Smooth muscle cell of the umbilical artery (primary cell): ENCODE results near the gene NNT. TPM values are rescaled to one million over a fixed set of nuclear protein-coding genes. Genes with fewer than 3 reads are reported as not detected.

Experiments
- total RNA-seq: library from RNA; depleted of rRNA; stranded (reverse); fragments of >200 nt; gene quantifications from 2 replicates; pipeline ENCODE4 v1.2.3, GENCODE V29; 2014

The NNT gene
- total RNA-seq = 101 and 103 TPM in 2 replicates

DNA sequence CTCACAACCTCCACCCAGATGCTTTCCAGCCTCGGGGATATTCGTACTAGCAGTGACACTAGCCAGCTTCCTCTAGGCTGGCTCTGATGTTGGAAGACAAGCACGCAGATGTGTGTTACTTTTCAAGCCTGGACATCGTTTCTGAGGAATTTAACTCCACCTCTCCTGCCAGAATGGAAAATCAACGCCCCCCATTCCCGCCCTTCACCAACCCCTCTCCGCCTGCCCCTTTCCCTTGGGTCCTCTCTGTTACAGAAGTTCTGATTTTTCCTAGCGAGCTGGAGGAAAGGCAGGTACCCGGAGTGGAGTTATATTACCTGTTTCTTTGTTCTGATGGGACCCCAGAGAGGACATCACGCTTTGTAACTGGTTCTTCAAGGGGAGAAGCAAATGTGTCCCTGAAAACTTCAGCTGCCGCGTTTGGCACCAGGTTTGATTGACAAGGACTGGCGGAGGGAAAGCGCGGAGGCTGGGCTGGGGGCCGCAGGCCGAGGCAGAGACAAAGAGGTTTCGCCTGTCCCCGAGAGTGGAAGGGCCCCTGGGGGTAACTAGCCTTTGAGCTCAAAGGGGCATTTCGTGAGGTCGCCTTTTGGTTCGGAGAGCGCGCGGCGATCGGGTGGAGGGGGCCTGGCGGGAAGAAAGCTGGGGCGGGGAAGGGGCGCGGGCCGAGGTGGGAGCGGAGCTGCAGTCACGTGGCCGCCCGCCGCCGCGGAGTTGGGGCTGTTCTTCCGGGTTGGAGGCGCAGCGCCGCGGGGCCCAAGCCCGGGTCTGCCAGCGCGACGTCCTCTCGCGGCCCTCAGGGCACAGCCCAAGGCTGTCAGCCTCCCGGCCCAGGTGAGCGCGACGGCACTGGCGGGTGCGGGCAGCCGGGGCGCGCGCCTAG, at the start of gene NNT:
TSS of gene NNT (plus strand) at position 720 of the 883 bp plus-strand sequence. CDS start 6,016 bp downstream, outside the sequence.

DNA sequence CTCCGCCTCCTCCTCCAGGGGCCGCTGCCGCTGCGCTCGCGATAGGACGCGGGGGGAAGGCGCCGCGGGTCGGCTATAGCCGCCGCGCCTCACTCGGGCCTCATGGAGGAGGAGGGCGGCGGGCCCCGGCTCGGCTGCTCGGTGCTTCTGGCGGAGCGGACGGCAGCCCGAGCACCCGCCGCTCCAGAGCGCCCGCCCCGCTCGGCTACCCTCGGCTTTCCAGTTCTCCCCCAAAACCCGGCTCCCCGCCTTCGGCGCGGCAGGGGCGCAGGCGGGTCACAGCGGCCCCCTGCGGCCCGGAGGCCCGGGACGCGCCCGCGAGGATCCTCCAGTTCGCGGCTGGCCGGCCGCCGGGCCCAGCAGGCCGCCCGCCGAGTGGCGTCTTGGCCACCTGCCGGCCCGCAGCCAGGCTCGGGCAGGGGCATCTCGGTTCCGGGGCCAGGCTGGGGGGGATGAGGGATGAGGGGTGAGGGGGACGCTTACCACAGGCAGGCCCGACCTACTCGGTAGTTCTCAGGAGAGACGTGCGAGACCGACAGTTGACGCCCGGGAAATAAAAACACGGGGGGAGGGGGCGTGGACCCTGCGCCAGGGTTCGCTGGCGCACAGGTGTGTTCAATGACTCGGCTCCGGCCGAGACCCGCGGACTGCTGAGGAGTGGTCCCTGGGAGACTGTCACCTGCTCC, 46.0 kb upstream of the NNT start, which contains the start of gene PAIP1:
TSS of gene PAIP1 (minus strand) at position 221 of the 686 bp plus-strand sequence. CDS start 231 bp downstream, outside the sequence.

Other genes starting within 250 kb of the NNT start
- gene CCL28, start 190.8 kb upstream of the NNT start, total RNA-seq = 0.59 and 1.5 TPM in 2 replicates
- 22.0 and 22.1 TPM in 2 replicates for gene TMEM267, start 119.3 kb upstream of the NNT start, total RNA-seq
- gene C5orf34, start 88.0 kb upstream of the NNT start, total RNA-seq = 2.4 and 4.2 TPM in 2 replicates
- 86.4 and 104 TPM in 2 replicates for gene PAIP1, start 46.1 kb upstream of the NNT start, total RNA-seq